Measurements from ENCODE around the gene CHCHD10. TPM values are rescaled to one million over a fixed set of nuclear protein-coding genes. Genes with fewer than 3 reads are reported as not detected.

The CHCHD10 gene
- total RNA-seq, 1 donor: 3.9 TPM

GRCh38 chr22:23718371-23719165, 49.2 kb downstream of the CHCHD10 start:
- DNase-seq (ENCODE audit: low read depth): no peak
- no peak for TF ChIP-seq CTCF (IDR thresholded peaks at IDR 0.05; ENCODE audit: insufficient read depth, low read depth, low read length)
- no peak overlapping the region for H3K4me3 ChIP-seq (ENCODE audit: low read depth, low read length)

GRCh38 chr22:23716811-23717801, 50.7 kb downstream of the CHCHD10 start:
- peak; percentile 89 for DNase-seq (ENCODE audit: low read depth)
- peak overlapping the region; percentile 88 for H3K4me3 ChIP-seq (ENCODE audit: low read depth, low read length)
- no peak for TF ChIP-seq CTCF (IDR thresholded peaks at IDR 0.05; ENCODE audit: insufficient read depth, low read depth, low read length)

Other genes starting within 250 kb of the CHCHD10 start
- not detected in 2 replicates for gene IGLL1, start 187.7 kb downstream of the CHCHD10 start, total RNA-seq
- gene DRICH1, start 135.7 kb downstream of the CHCHD10 start, total RNA-seq: under 0.01 TPM in 1 of 2 replicates, not detected in the other
- not detected in 2 replicates for gene RGL4, start 77.0 kb downstream of the CHCHD10 start, total RNA-seq
- gene ZNF70, start 16.9 kb downstream of the CHCHD10 start, total RNA-seq: 7.8 and 8.4 TPM in 2 replicates
- gene VPREB3, start 13.5 kb downstream of the CHCHD10 start, total RNA-seq: not detected in 2 replicates
- gene C22orf15, start 5.0 kb downstream of the CHCHD10 start, total RNA-seq: 0.43 and 1.6 TPM in 2 replicates
- 16.0 and 93.1 TPM in 2 replicates for gene MMP11, start 4.9 kb upstream of the CHCHD10 start, total RNA-seq
- 61.7 and 76.3 TPM in 2 replicates for gene SMARCB1, start 19.0 kb upstream of the CHCHD10 start, total RNA-seq
- gene DERL3, start 71.0 kb upstream of the CHCHD10 start, total RNA-seq: 0.32 and 0.86 TPM in 2 replicates
- gene SLC2A11, start 89.9 kb upstream of the CHCHD10 start, total RNA-seq: 12.2 and 15.1 TPM in 2 replicates
- 133 and 161 TPM in 2 replicates for gene MIF, start 126.4 kb upstream of the CHCHD10 start, total RNA-seq
- 1.3 and 1.9 TPM in 2 replicates for gene GSTT2B, start 193.2 kb upstream of the CHCHD10 start, total RNA-seq
- gene DDTL, start 198.9 kb upstream of the CHCHD10 start, total RNA-seq: 2.3 and 3.0 TPM in 2 replicates
- 88.9 and 109 TPM in 2 replicates for gene DDT, start 206.5 kb upstream of the CHCHD10 start, total RNA-seq
- gene GSTT2, start 212.2 kb upstream of the CHCHD10 start, total RNA-seq: 0.32 TPM in 1 of 2 replicates, not detected in the other
- not detected in 2 replicates for gene GSTT4, start 237.5 kb upstream of the CHCHD10 start, total RNA-seq
- gene CABIN1, start 243.3 kb upstream of the CHCHD10 start, total RNA-seq: 51.2 and 60.9 TPM in 2 replicates

All from fibroblast of villous mesenchyme (primary cell).